IPS DF 6.9 (cell line): ENCODE data around the gene PNMA6E.
"Not testable (repeated sequence)": the region's sequence is repeated elsewhere in the genome, so short reads cannot be mapped to it uniquely, and the experiment has no call there.

Source experiments
- DNase-seq: peaks from one replicate; pipeline ENCODE4 v3.0.0-alpha.2; 2013; ENCODE audit warnings: low read depth, low spot score
- H3K27ac ChIP-seq: one replicate; pipeline ENCODE4 v1.5.1; 2013; ENCODE audit warnings: low read length, control low read depth
- H3K27me3 ChIP-seq: 2 replicates; pipeline ENCODE4 v1.6.1; 2013; ENCODE audit warnings: mild to moderate bottlenecking, low read length; ENCODE audit not compliant: control insufficient read depth, insufficient read depth
- H3K36me3 ChIP-seq: 2 replicates; pipeline ENCODE4 v1.6.1; 2013; ENCODE audit warnings: low read length; ENCODE audit not compliant: control insufficient read depth, insufficient read depth
- H3K4me1 ChIP-seq: 2 replicates; pipeline ENCODE4 v1.6.1; 2013; ENCODE audit warnings: low read length; ENCODE audit not compliant: control insufficient read depth, insufficient read depth
- H3K4me3 ChIP-seq: 2 replicates; pipeline ENCODE4 v1.5.1; 2013; ENCODE audit warnings: mild to moderate bottlenecking, low read length
- H3K9me3 ChIP-seq: 2 replicates; pipeline ENCODE4 v1.6.1; 2013; ENCODE audit warnings: low read length, inconsistent platforms; ENCODE audit not compliant: control insufficient read depth, insufficient read depth
- WGBS: extraction: QIAGEN DNeasy Blood & Tissue Kit; methylation state at CpG from one replicate; pipeline ENCODE4 v1.1.7; 2013; ENCODE audit warnings: mixed read lengths, missing lambda C conversion rate; ENCODE audit not compliant: insufficient read length, insufficient coverage; 5-methylcytosine and 5-hydroxymethylcytosine counted together

PNMA6E gene

GRCh38 chrX:153408221-153408721 is 7.1 kb upstream of the PNMA6E start:
- Histone ChIP-seq H3K36me3 (no peaks in the 10 kb centered on the region), H3K4me1 (no peaks in the 10 kb centered on the region), H3K9me3 (no peaks in the 10 kb centered on the region), H3K27ac (no peak overlapping the region), H3K4me3 (no peak overlapping the region), H3K27me3 (peaks cover 5% of the 10 kb centered on the region)
- WGBS: no CpG with 5 or more reads among the region's 10 CpGs
- DNase-seq: no peak

DNA sequence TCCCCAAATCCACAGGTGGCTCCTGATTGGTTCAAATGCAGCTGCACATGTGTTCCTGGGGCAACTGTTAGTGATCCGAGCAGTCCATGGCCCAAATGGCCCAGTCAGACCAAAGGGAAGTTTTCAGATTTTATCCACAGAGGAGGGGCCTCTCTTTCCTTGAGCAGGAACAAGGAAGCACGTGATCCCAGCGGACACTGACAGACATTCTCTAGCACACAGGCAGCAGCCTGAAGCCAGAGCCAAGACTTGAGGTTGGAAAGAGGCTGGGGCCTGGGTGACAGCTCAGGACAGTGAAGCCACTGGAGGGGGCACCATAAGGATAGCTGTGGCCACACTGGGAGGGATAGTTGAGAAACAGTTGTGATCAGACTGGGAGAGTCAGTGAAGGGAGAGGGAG is 6.6 kb upstream of the PNMA6E start:
- H3K4me1 ChIP-seq: no peaks in the 10 kb centered on the region
- no peak overlapping the region for H3K4me3 ChIP-seq
- H3K36me3 ChIP-seq: no peaks in the 10 kb centered on the region
- H3K27me3 ChIP-seq: peaks cover 5% of the 10 kb centered on the region
- no CpG with 5 or more reads among the region's 3 CpGs for WGBS
- no peak for DNase-seq
- no peaks in the 10 kb centered on the region for H3K9me3 ChIP-seq
- no peak overlapping the region for H3K27ac ChIP-seq

- no peak for DNase-seq
- Histone ChIP-seq H3K36me3 (no peaks in the 10 kb centered on the region), H3K4me3 (no peak overlapping the region), H3K9me3 (no peaks in the 10 kb centered on the region), H3K27ac (no peak overlapping the region), H3K27me3 (peaks cover 1% of the 10 kb centered on the region), H3K4me1 (no peaks in the 10 kb centered on the region)
- no CpG with 5 or more reads among the region's 7 CpGs for WGBS
Measured at GRCh38 chrX:153406903-153407302, 5.8 kb upstream of the PNMA6E start.

DNA sequence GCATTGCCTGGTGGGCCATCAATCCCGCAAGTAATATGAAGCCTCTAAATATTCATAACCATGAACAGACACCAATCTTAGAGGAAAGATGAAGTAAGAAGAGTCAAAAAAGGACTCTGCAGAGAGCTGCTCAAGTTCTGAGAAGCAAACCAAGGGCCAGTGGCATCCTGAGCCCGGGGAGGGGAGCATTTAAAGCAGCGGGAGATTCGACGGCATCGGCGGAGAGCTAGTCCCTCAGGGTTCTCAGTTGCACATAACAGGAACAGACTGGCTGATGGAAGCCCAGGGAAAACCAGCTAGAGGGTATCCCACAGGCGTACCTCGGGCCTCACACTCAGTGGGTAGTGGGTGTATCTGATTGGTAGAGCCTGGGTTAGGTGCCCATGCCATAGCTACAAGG is 4.9 kb upstream of the PNMA6E start:
- Histone ChIP-seq H3K27me3 (no peaks in the 10 kb centered on the region), H3K4me3 (no peak overlapping the region), H3K9me3 (no peaks in the 10 kb centered on the region), H3K36me3 (no peaks in the 10 kb centered on the region), H3K4me1 (no peaks in the 10 kb centered on the region), H3K27ac (no peak overlapping the region)
- no CpG with 5 or more reads among the region's 9 CpGs for WGBS
- no peak for DNase-seq

- DNase-seq: no peak
- Histone ChIP-seq H3K27ac (no peak overlapping the region), H3K4me1 (no peaks in the 10 kb centered on the region), H3K4me3 (no peak overlapping the region), H3K27me3 (no peaks in the 10 kb centered on the region), H3K9me3 (no peaks in the 10 kb centered on the region), H3K36me3 (no peaks in the 10 kb centered on the region)
- no CpG with 5 or more reads among the region's 5 CpGs for WGBS
Measured at GRCh38 chrX:153405426-153405825, 4.3 kb upstream of the PNMA6E start.

DNA sequence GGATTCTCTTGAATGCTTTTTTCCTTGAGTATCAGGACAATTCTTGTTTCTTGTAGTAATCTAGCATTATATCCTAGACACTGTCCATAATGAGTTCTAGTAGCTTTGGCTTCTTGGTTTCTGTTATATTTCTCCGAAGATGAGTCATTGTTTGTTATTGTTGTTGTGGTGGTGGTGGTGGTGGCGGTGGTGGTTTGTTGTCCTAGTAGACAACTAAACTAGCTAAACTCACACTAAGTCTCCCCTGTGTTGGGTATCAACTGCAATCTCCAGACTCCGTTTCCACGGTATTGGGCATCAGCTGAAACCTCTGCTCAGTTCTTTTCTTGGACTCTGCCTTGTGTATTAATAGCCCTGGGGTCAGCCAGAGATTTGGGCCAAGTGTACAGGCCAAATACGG is 3.2 kb upstream of the PNMA6E start:
- not testable (repeated sequence) for H3K36me3 ChIP-seq, H3K27ac ChIP-seq, H3K27me3 ChIP-seq, H3K4me1 ChIP-seq, H3K9me3 ChIP-seq, DNase-seq, H3K4me3 ChIP-seq
- WGBS: no CpG with 5 or more reads among the region's 5 CpGs

DNA sequence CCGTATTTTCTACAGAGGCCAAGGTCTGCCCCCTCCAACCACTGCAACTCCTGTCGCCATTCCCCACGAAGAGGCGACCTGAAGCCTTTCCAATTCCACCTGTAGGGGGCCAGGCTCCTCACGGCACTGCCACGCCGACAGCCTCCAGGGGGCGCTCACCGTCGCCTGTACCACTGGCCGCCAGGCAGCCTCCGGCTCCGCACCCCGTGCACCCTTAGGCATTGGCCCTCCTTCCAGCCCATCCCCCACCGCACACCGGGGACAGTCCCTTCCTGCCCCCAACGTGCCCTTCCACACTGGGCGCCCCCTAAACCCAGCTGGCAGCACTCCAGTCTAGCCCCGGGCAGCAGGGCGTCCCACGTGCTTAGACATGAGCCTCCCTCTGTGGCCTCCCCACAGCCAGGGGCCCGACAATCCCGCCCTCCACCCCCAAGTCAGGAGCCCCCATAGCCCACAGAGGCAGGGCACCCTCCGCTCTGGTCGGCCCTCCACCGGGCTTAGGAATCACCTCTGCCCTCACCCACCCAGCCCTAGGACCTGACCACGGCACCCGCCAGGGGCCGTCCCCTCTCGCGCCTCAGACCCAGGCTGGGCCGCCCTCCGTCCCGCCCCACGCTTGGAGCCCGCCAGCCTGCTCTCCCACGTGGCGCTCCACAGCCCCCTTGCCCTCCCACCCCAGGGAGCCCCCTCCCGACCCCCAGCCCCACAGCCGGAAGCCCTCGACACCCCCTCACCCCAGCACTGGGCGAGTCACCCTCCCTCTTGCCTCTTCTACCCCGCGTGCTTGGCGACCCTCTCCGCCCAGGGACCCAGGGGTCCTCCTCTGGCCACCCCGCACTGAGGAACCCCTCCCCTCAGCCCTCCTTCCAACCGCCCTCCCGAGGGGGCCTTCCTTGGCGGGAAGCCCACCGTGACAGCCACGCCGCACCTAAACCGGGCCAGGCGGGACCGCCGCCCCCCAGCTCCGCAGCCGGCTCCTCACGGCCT is 711 bp downstream of the PNMA6E start:
- no CpG with 5 or more reads among the region's 60 CpGs for WGBS
- Histone ChIP-seq H3K27ac (no peak overlapping the region), H3K4me3 (no peak overlapping the region), H3K36me3 (no peaks in the 10 kb centered on the region), H3K9me3 (no peaks in the 10 kb centered on the region), H3K27me3 (no peaks in the 10 kb centered on the region), H3K4me1 (peaks cover 1% of the 10 kb centered on the region; the same call in 1 of the 2 replicates)
- DNase-seq: peak; percentile 29

DNA sequence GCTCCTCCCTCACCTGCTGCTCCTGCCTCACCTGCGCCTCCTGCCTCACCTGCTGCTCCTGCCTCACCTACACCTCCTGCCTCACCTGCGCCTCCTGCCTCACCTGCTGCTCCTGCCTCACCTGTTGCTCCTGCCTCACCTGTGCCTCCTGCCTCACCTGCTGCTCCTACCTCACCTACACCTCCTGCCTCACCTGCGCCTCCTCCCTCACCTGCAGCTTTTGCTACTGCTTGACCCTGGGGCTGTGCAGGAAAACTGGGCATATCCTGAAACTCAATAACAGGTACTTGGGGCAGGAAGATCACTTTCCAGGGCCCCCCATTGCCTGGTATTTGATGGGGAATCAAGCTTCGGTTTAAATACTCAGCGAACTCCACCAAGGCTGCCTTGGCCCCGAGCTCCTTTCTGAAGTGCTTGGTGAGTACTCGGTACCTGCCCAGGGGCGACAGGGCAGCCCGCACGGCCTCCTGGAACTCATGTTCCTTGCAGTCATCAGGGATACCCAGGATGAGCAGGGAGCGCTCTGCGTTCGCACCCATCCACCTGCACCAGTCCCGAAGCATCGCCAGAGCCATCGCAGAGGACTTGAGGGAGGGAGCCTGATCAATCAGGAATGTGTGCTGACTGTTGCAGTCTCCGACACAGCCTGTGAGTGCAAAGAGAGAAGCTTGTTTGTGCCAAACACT is 2.7 kb downstream of the PNMA6E start:
- no peaks in the 10 kb centered on the region for H3K36me3 ChIP-seq
- H3K4me3 ChIP-seq: no peak overlapping the region
- no CpG with 5 or more reads among the region's 17 CpGs for WGBS
- H3K9me3 ChIP-seq: no peaks in the 10 kb centered on the region
- no peak overlapping the region for H3K27ac ChIP-seq
- H3K27me3 ChIP-seq: no peaks in the 10 kb centered on the region
- peaks cover 1% of the 10 kb centered on the region; the same call in 1 of the 2 replicates for H3K4me1 ChIP-seq
- no peak for DNase-seq

- no peak for DNase-seq
Measured at GRCh38 chrX:153397256-153397960, 3.7 kb downstream of the PNMA6E start.

More at GRCh38 chrX:153397256-153397960, 3.7 kb downstream of the PNMA6E start:
- no peaks in the 10 kb centered on the region for H3K27me3 ChIP-seq
- H3K27ac ChIP-seq: no peak overlapping the region
- H3K4me3 ChIP-seq: no peak overlapping the region
- peaks cover 1% of the 10 kb centered on the region; the same call in 1 of the 2 replicates for H3K4me1 ChIP-seq
- no CpG with 5 or more reads among the region's 27 CpGs for WGBS
- no peaks in the 10 kb centered on the region for H3K36me3 ChIP-seq
- no peaks in the 10 kb centered on the region for H3K9me3 ChIP-seq
